Measurements from ENCODE around the gene RNF152. TPM values are rescaled to one million over a fixed set of nuclear protein-coding genes. Genes with fewer than 3 reads are reported as not detected.

The RNF152 gene
- total RNA-seq, 1 experiment from 2014 or later: 2.3 TPM

DNA sequence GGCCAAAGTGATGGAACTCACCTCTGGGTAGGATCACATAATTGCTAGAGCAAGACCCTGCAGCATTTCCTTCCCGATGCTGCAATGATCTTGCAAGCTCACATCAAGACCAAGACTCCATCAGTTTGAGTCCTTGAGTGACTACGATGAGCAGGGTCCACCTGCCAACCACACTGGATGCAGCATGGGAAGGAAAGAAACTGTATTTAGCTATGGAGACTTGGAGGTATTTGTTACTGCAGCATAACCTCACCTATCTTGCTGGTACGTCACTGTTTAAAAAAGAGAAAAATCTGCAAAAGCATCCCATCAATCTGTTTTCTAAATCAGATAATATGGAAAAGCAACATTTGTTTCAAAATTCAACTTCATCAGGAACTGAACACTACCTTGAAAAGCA lies 2.5 kb downstream of the RNF152 start:
- H3K9me3 Mint-ChIP-seq: peaks cover 0 to 3% of the 10 kb centered on the region in 2 experiments; a peak in 2 of 5 replicates
- H2BK15ac ChIP-seq (ENCODE audit: low read depth, low read length): no peak overlapping the region
- peaks cover 12% of the 10 kb centered on the region for H3K23me2 ChIP-seq (ENCODE audit: insufficient read length, low read depth, low read length, poor library complexity, severe bottlenecking)
- peaks cover 0 to 6% (median 2%) of the 10 kb centered on the region in 3 experiments; a peak in 3 of 7 replicates for H3K36me3 Mint-ChIP-seq (ENCODE audit: insufficient read depth in 1 of 3, low read depth in 3 of 3)
- no peak overlapping the region for H4K91ac ChIP-seq (ENCODE audit: insufficient read length, low read depth, low read length)
- H2BK5ac ChIP-seq (ENCODE audit: insufficient read length, low read length): no peak overlapping the region
- peaks cover 3% of the 10 kb centered on the region; the same call in 1 of the 2 replicates for H3K4me1 ChIP-seq (ENCODE audit: insufficient read depth, low read length)
- no peak overlapping the region for H3K4me2 ChIP-seq (ENCODE audit: insufficient read depth, insufficient read length, low read length)
- H3K14ac ChIP-seq (ENCODE audit: insufficient read depth, low read length): no peak overlapping the region
- H2AK5ac ChIP-seq (ENCODE audit: insufficient read length, low read length): no peak overlapping the region
- H3K79me2 ChIP-seq (ENCODE audit: insufficient read depth, low read length): no peaks in the 10 kb centered on the region
- no CpG with 5 or more reads among the region's 3 CpGs for WGBS (ENCODE audit: extremely low coverage, insufficient read length, low lambda C conversion rate)
- H4K8ac ChIP-seq (replicated peaks; ENCODE audit: insufficient read length, low read depth, low read length): no peak overlapping the region
- H2BK12ac ChIP-seq (ENCODE audit: insufficient read length, low read depth, low read length): no peak overlapping the region
- no peak for DNase-seq
- H4K20me1 ChIP-seq (ENCODE audit: control insufficient read depth, insufficient read depth, insufficient read length): no peaks in the 10 kb centered on the region
- H3K4ac ChIP-seq (ENCODE audit: low read depth, low read length): no peak overlapping the region
- peaks cover 18% of the 10 kb centered on the region; the same call in 1 of the 2 replicates for H3K27me3 ChIP-seq (ENCODE audit: insufficient read depth, low read length)
- H3K56ac ChIP-seq (ENCODE audit: insufficient read length, low read depth, low read length): no peak overlapping the region
- no peak overlapping the region for H3K18ac ChIP-seq (ENCODE audit: insufficient read length, low read depth, low read length)
- H3K79me1 ChIP-seq (ENCODE audit: insufficient read depth, low read depth, low read length, poor library complexity, severe bottlenecking): no peaks in the 10 kb centered on the region
- no peak overlapping the region for H3K4me3 Mint-ChIP-seq
- no peak overlapping the region for H4K5ac ChIP-seq (ENCODE audit: insufficient read length, low read depth, low read length)
- no peak overlapping the region for H3K27ac Mint-ChIP-seq
- peaks cover 43% of the 10 kb centered on the region for H3K27me3 Mint-ChIP-seq (ENCODE audit: low read depth)
- no peak overlapping the region for H2BK120ac ChIP-seq (ENCODE audit: low read depth, low read length, poor library complexity, severe bottlenecking)
- no peak overlapping the region for H2BK20ac ChIP-seq (ENCODE audit: low read depth, low read length, poor library complexity, severe bottlenecking)
- TF ChIP-seq, protein P1, sequence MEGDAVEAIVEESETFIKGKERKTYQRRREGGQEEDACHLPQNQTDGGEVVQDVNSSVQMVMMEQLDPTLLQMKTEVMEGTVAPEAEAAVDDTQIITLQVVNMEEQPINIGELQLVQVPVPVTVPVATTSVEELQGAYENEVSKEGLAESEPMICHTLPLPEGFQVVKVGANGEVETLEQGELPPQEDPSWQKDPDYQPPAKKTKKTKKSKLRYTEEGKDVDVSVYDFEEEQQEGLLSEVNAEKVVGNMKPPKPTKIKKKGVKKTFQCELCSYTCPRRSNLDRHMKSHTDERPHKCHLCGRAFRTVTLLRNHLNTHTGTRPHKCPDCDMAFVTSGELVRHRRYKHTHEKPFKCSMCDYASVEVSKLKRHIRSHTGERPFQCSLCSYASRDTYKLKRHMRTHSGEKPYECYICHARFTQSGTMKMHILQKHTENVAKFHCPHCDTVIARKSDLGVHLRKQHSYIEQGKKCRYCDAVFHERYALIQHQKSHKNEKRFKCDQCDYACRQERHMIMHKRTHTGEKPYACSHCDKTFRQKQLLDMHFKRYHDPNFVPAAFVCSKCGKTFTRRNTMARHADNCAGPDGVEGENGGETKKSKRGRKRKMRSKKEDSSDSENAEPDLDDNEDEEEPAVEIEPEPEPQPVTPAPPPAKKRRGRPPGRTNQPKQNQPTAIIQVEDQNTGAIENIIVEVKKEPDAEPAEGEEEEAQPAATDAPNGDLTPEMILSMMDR (conservative IDR thresholded peaks at IDR 0.05): no peak
- H3K9me3 ChIP-seq (ENCODE audit: control insufficient read depth, low read depth, low read length): no peaks in the 10 kb centered on the region
- no peak overlapping the region for H3K27ac ChIP-seq (ENCODE audit: insufficient read length, low read depth, low read length)
- H3K4me1 Mint-ChIP-seq: peaks cover 20 to 21% of the 10 kb centered on the region in 2 experiments
- no peak overlapping the region for H2AFZ ChIP-seq (ENCODE audit: low read length)
- H3K9ac ChIP-seq (ENCODE audit: extremely low read depth, insufficient read length, low read length): no peak overlapping the region
- H3T11ph ChIP-seq (ENCODE audit: low read length): no peak overlapping the region
- H3K23ac ChIP-seq (ENCODE audit: insufficient read length, low read depth, low read length): no peak overlapping the region
